Left lung (tissue), 10 donors: ENCODE data around the gene RPA1. TPM values are rescaled to one million over a fixed set of nuclear protein-coding genes. Genes with fewer than 3 reads are reported as not detected.

Source experiments
- ATAC-seq: fragments of 200-7000 bp; cut with Tn5 transposase; one replicate; pipeline ENCODE4 v1.9.1; 2020; ENCODE audit warnings: moderate library complexity
- DNase-seq, 4 donors: peaks; one replicate each; pipeline ENCODE4 v3.0.0-alpha.2; 2013 to 2020
- H3K27ac ChIP-seq, 2 donors: fragments of 200-600 bp; sonication (generic) in 1 of 2; one replicate each; pipeline versions ENCODE4 v1.5.0 to v1.8.0; 2020 to 2021
- H3K27me3 ChIP-seq, 2 donors: fragments of 200-600 bp; sonication (generic) in 1 of 2; one replicate each; pipeline versions ENCODE4 v1.5.0 to v1.8.0; 2020 to 2021
- H3K36me3 ChIP-seq, 2 donors: fragments of 200-600 bp; sonication (generic) in 1 of 2; one replicate each; pipeline versions ENCODE4 v1.5.0 to v1.8.0; 2020 to 2021
- H3K4me1 ChIP-seq, 2 donors: fragments of 200-600 bp; one replicate each; pipeline ENCODE4 v1.8.0; 2021
- H3K4me3 ChIP-seq, 2 donors: fragments of 200-600 bp; sonication (generic) in 1 of 2; one replicate each; pipeline versions ENCODE4 v1.5.0 to v1.8.0; 2020 to 2021; ENCODE audit warnings: mild to moderate bottlenecking in 1 of 2
- H3K9me3 ChIP-seq, 2 donors: fragments of 200-600 bp; sonication (generic) in 1 of 2; one replicate each; pipeline versions ENCODE4 v1.5.0 to v1.8.0; 2020 to 2021
- intact Hi-C, 2 donors: fragments of 100-400 bp; cut with DNase I; formaldehyde crosslinking; loops; one replicate each; pipeline versions ENCODE4 v1.11.2 to v1.14.2; 2022
- polyA plus RNA-seq, 6 donors: library from polyadenylated mRNA; unstranded; fragments of 120-200 nt; gene quantifications; one replicate each; pipeline ENCODE4 v1.2.1, GENCODE V29; 2013; ENCODE audit not compliant: insufficient read length in 6 of 6
- total RNA-seq, 2 donors: library from RNA; stranded (reverse); fragmentation: NEBNext Ultra II Directional; extraction: Animal tissue kit (Norgen Biotek cat#: 25700); gene quantifications; one replicate each; pipeline ENCODE4 v1.2.1, GENCODE V29; 2021
- TF ChIP-seq, protein P1 (sequence below), 2 donors: fragments of 200-600 bp; sonication (generic) in 1 of 2; IDR thresholded peaks; one replicate each; pipeline versions ENCODE4 v1.5.0 to v1.8.0; 2021; ENCODE audit warnings: antibody characterized with exemption in 2 of 2
- donor health status: DM: no; HTN: yes; CAD: no.
- donor health status: DM: no; HTN: no; CAD: no.

The RPA1 gene
- total and polyA plus RNA-seq, 8 donors, result 73.4 to 150 (median 126) TPM

- Histone ChIP-seq H3K9me3 (no peaks in the 10 kb centered on the region), H3K27ac (peak overlapping the region; percentile 64 to 84), H3K36me3 (peaks cover 0 to 20% of the 10 kb centered on the region in 2 donors), H3K4me1 (peaks cover 35 to 65% of the 10 kb centered on the region in 2 donors), H3K27me3 (no peaks in the 10 kb centered on the region), H3K4me3 (no peak overlapping the region)
- intact Hi-C loops, result loop anchor here in 1 of 2 donors (10.0 kb wide), 1 partner anchor 121 kb away; no protein-coding TSS in a partner anchor
- TF ChIP-seq, protein P1, sequence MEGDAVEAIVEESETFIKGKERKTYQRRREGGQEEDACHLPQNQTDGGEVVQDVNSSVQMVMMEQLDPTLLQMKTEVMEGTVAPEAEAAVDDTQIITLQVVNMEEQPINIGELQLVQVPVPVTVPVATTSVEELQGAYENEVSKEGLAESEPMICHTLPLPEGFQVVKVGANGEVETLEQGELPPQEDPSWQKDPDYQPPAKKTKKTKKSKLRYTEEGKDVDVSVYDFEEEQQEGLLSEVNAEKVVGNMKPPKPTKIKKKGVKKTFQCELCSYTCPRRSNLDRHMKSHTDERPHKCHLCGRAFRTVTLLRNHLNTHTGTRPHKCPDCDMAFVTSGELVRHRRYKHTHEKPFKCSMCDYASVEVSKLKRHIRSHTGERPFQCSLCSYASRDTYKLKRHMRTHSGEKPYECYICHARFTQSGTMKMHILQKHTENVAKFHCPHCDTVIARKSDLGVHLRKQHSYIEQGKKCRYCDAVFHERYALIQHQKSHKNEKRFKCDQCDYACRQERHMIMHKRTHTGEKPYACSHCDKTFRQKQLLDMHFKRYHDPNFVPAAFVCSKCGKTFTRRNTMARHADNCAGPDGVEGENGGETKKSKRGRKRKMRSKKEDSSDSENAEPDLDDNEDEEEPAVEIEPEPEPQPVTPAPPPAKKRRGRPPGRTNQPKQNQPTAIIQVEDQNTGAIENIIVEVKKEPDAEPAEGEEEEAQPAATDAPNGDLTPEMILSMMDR (IDR thresholded peaks at IDR 0.05), result no peak
- DNase-seq, result no peak
- no peak for ATAC-seq
These were observed 43.9 kb upstream of the RPA1 start for GRCh38 chr17:1785930-1786329.

DNA sequence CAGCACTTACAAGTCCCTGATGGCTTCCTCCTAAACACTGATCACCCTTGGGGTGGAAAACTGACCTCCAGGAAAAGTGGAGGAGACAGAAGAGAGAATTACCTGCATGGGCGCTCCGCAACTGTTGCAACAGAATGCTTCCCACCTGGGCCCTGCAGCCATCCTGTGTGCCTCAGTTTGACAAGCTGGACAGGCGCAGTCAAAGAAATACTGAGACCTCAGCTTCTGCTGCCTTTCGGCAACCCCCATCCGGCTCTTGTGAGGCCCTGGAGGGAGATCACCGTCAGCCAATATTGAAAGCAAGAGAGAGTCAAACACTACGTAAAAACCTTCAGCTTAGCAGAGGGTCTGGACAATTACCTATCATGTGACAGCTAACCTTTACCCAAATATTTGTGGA, 43.1 kb upstream of the RPA1 start:
- H3K4me1 ChIP-seq, result peaks cover 33 to 57% of the 10 kb centered on the region in 2 donors
- DNase-seq (no peak), ATAC-seq (no peak)
- no peaks in the 10 kb centered on the region for H3K27me3 ChIP-seq
- H3K27ac ChIP-seq, result peak overlapping the region; percentile 64 to 84
- intact Hi-C loops, result loop anchor here in 1 of 2 donors (10.0 kb wide), 1 partner anchor 122 kb away; no protein-coding TSS in a partner anchor
- H3K4me3 ChIP-seq, result no peak overlapping the region
- peaks cover 0 to 13% of the 10 kb centered on the region in 2 donors for H3K36me3 ChIP-seq
- TF ChIP-seq, protein P1 (IDR thresholded peaks at IDR 0.05), result no peak
- no peaks in the 10 kb centered on the region for H3K9me3 ChIP-seq

GRCh38 chr17:1787301-1787902, 42.4 kb upstream of the RPA1 start:
- no peak overlapping the region for H3K4me3 ChIP-seq
- intact Hi-C loops, result loop anchor here in 1 of 2 donors (10.0 kb wide), 1 partner anchor 123 kb away; no protein-coding TSS in a partner anchor
- ATAC-seq (peak; percentile 15), DNase-seq (peak in 1 of 4 donors; percentile 56)
- TF ChIP-seq, protein P1 (IDR thresholded peaks at IDR 0.05), result no peak
- H3K4me1 ChIP-seq, result peaks cover 26 to 50% of the 10 kb centered on the region in 2 donors
- no peaks in the 10 kb centered on the region for H3K9me3 ChIP-seq
- peak overlapping the region; percentile 64 to 84 for H3K27ac ChIP-seq
- H3K36me3 ChIP-seq, result peaks cover 0 to 19% of the 10 kb centered on the region in 2 donors
- no peaks in the 10 kb centered on the region for H3K27me3 ChIP-seq

DNA sequence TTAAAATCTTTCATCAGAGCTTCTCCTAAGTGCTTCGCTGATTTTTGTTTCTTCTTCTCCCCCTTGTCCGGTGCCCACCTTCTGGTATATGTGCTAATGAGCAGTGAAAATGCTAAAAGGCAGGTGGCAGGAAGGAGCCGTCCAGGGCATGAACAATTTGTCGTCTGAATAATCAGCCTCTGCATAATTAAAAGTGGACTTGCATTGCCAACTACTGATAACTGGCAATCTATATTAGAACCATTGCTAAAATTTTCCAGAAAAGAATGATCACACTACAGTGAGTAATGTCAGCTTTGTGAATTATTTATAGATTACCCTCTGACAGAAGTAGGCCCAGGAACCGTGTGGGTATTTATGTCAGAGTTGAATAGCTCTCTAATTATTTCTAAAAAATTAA, 39.9 kb upstream of the RPA1 start:
- Histone ChIP-seq H3K27me3 (no peaks in the 10 kb centered on the region), H3K9me3 (no peaks in the 10 kb centered on the region), H3K4me3 (no peak overlapping the region), H3K4me1 (peaks cover 9 to 28% of the 10 kb centered on the region in 2 donors), H3K36me3 (peaks cover 0 to 21% of the 10 kb centered on the region in 2 donors), H3K27ac (no peak overlapping the region)
- ATAC-seq (no peak), DNase-seq (no peak)
- TF ChIP-seq, protein P1 (IDR thresholded peaks at IDR 0.05), result no peak
- intact Hi-C loops, result loop anchor here in 1 of 2 donors (10.0 kb wide), 1 partner anchor 125 kb away; no protein-coding TSS in a partner anchor
